GM19452 (cell line): Measurements from ENCODE around the gene STXBP5L.
"Not testable (repeated sequence)": the region's sequence is repeated elsewhere in the genome, so short reads cannot be mapped to it uniquely, and the experiment has no call there.

Experiments
- ATAC-seq: cut with Tn5 transposase; IDR thresholded peaks from one replicate; pipeline ENCODE4 v1.9.1; 2021; ENCODE audit not compliant: unreplicated experiment

STXBP5L gene

DNA sequence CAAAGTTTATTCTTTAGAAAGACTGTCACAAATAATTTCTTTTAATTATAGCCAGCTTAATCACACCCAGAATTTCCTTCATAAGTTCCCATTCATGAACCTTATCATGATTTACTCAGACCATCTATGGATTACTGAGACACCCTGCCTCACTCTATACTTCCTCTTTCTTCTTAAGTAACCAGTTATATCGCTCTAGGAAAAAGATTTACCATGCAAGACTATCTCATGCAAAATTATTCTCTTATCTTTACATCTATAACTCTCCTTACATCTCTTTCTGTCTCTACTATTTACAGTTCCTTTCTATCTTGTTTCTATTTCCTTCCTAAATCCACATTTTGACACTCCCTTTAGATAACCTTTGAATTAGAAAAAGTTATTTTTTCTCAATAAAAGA is 321.0 kb downstream of the STXBP5L start:
- ATAC-seq, result no peak

DNA sequence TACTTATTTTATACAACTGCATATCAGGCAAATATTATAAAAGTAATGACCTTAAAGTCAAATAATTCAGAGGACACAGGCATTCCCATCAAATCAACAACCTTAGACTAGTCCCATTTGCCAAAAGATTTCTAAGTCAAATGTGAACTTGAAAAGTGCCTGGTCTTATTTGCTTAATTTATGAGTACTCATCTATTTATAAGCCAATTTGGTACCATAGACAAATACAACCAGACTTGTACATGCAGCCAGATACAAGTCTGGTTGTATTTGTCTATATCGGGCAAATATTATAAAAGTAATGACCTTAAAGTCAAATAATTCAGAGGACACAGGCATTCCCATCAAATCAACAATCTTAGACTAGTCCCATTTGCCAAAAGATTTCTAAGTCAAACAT is 322.2 kb downstream of the STXBP5L start:
- ATAC-seq, result not testable (repeated sequence)

DNA sequence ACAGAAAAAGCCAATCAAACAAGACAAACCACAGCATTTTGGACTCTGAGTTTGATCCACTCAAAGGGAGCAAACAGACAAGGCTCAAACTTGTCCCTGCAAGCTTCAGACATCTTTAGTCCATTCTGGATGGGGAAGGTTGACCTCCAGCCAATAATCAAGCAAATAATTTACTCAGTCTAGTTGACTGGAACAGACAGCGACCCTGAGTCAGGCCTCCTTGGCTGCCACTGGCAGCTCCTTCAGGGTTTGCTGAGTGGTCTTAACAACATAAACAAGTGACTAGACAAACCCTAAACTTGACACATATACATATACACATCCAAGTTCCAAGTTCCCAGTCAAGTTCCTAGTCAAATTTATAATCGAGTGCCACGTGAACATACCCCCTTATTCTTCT is 323.9 kb downstream of the STXBP5L start:
- no peak for ATAC-seq

DNA sequence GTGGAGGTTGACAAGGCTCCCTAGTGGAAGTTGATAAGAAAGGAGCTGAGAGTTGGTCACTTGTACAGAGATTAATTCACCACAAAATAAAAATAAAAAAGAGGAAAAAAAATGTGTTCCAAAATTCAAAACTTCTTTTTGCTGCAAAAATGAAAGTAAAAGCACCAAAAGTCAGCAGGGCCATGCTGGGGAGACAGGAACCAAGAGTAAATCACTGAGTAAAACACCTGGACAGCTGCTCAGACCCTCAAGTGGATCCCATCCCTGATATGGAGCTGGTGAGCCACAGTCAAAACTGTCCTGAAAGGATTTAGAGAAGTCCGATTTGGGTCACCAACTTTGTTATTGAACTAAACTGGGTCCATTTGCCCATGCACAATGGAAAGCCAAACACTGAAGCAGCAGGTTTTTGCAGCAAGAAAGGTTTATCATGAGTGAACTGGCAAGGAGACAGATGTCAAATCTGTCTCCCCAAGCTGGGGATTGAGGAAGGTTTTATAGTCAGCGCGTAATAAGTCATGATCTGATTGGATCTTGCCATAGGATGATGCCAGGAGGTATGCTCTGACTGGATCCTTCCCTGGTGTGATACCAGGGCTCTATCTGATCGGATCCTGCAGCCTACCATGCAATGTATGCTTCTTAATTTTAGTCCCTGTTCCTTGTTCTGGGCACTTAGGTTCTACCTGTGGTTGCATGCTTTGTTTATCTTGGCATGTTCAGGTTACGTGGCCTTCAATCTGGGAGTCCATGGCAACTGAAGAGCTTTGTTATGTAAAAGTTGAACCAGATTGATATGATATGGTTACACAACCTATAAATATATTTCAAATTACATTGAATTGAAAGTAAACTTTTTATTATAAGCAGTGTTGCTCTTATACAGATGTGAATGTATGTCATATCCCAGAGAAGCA is 324.6 kb downstream of the STXBP5L start:
- no peak for ATAC-seq

DNA sequence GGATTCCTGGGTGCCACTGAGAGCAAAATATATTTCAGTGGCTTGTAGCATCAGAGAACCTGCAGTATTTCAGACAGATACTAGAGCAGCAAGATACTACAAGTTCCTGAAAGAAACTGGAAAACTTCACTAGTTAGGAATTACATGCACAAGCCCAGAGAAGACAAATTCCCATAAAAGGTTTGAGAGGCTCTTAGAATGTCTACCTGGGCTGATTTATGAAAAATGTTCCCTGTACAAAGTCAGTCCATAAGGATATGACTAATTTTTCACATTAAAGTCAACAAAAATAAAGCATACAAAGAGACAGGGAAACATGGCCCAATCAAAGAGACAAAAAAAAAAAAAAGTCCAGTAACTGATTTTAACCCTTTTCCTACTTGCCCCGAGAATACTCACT is 335.2 kb downstream of the STXBP5L start:
- no peak for ATAC-seq

DNA sequence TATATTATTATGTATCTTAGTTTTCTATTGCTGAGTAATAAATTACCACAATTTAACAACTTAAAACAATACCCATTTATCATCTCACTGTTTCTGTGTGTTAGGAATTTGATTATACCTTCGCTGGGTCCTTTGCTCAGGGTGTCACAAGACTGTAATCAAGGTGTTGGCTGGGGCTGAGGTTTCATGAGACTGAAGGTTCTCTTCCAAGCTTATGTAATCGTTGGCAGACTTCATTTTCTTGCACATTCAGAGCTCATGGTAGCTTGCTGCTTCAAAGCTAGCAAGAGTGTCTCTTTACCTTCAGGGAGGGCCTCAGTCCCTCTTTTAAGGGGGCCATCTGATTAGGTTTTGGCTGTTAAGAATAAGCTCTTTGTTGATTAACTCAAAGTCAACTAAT is 344.7 kb downstream of the STXBP5L start:
- ATAC-seq, result no peak

DNA sequence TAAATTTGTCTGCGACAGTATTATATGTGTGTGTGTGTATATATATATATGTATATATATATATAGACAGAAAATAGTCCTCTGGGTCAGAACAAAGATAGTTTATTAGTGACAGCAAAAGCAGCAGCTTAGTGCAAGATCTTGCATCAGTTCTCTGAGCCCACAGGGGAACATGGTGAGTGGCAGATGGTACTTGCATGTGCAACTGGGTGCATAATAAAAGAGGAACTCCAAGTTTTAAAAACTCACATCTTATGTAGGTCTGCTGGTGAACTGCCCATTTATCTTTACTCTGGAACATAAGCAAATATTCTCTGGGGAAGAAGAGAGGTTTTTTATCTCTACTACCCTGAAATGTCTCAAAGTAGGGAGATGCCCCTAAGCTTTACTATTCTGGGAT is 361.4 kb downstream of the STXBP5L start:
- no peak for ATAC-seq

DNA sequence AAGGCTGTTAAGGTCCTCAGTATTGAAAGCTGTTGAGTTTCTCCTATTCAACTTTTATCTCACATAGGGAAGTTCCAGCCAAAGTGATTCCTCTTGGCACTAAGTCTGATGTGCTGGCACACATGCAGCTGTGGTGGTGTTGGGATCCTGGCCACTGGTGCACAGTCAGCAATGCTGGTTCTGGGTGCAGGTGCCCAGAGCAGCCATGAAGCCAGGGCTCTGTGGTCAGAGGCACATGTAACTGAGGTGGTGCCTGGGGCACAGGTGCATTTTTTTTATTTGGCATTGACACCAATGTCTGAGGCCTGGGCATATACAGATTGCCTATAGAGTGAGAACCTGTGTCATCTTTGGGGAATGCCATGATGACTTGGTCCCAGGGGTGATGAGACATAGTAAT is 366.4 kb downstream of the STXBP5L start:
- ATAC-seq, result no peak

DNA sequence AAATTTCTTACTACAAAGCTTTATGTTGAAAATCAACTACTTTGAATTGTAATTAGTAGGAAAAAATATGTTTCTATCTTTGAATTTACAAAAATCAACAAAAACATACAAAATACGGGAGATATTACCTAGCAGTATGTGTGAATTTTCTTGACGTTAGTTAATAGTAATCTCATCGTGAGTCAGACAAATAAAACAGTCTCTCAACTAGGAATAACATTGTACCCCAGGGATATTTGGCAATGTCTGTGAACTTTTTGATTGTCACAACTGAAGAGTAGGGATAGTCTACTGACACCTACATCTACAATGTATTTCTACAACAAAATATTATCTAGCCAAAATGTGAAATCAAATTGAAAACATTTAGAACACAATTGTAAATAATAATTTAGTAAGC is 387.4 kb downstream of the STXBP5L start:
- ATAC-seq, result no peak

DNA sequence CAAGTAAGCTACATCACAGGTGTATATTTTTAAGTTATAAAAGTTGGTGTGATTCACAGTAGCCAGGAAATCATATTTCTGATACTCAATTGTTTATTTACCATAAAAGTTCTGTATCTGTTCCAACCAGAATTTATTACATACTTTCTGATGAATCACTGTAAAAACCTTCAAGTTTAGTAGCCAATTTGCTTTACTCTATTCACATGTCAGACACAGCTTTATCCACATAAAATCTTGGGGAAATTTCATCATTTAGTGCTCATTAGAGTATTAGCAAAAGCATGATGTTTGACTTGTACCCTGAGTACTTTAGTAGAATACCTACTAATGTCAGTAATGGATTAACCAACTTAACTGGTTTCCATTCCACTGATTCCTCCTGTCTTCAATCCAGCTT is 388.0 kb downstream of the STXBP5L start:
- ATAC-seq, result no peak

DNA sequence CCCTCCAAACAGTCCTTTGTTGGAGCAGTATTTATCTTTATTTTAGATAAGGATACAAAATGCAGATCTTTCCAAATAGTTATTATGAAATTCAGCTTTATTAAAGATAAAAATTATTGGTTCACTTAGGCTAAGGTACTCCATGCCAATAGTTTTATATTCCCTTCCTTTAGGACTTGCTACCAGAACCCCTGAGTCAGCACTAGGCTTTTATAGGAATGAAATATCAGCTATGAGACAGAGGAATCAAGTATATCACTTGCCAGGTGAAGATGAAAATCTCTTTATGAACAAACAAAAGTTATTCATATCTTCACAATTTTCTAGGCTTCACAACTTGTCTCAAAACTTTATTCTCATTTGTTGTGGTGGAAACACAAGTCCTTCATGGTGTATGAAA is 416.3 kb downstream of the STXBP5L start:
- no peak for ATAC-seq

DNA sequence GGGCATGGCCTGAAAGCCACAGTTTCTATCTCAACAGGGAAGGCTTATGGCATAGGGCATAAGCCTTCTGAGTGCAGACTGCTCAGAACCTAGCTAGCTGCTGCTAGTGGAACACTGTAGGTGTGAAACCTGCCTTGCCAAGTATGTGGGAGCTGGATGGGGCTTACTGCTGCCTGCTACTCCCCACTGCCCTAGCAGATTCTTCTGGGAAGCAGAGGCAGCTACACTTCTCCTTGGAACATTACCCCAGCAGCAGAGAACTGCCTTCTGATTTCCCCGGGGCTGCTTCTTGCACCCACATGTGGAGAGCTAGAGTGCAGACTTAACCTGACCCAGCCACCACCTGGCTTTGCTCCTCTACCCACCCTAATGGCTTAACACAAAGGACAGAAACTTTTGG is 422.1 kb downstream of the STXBP5L start:
- no peak for ATAC-seq

DNA sequence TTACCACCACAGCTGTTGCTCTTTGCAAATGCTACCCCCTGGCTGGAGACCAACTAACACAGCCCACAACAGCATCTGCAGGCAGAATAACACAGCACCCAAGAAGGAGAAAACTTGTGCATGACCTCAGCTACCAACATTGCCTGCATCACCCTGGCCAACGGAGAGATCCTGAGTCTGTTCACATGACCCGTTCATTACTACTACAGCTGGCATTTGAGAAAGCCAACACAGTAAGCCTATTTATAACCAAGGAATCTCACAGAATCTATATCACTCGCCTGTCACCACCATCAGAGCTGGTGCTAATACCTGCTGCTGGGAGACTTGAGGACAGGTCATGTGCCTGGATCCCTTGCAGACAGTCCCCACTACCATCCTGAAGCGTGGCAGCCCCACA is 422.6 kb downstream of the STXBP5L start:
- ATAC-seq, result no peak

DNA sequence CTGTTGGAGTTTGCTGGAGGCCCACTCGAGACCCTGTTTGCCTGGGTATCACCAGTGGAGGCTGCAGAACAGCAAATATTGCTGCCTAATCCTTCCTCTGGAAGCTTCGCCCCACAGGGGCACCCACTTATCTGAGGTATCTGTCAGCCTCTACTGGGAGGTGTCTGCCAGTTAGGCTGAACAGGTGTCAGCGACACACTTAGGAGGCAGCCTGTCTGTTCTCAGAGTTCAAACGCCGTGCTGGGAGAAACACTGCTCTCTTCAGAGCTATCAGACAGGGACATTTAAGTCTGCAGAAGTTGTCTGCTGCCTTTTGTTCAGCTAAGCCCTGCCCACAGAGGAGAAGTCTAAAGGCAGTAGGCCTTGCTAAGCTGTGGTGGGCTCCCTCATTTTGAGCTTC is 448.0 kb downstream of the STXBP5L start:
- not testable (repeated sequence) for ATAC-seq

DNA sequence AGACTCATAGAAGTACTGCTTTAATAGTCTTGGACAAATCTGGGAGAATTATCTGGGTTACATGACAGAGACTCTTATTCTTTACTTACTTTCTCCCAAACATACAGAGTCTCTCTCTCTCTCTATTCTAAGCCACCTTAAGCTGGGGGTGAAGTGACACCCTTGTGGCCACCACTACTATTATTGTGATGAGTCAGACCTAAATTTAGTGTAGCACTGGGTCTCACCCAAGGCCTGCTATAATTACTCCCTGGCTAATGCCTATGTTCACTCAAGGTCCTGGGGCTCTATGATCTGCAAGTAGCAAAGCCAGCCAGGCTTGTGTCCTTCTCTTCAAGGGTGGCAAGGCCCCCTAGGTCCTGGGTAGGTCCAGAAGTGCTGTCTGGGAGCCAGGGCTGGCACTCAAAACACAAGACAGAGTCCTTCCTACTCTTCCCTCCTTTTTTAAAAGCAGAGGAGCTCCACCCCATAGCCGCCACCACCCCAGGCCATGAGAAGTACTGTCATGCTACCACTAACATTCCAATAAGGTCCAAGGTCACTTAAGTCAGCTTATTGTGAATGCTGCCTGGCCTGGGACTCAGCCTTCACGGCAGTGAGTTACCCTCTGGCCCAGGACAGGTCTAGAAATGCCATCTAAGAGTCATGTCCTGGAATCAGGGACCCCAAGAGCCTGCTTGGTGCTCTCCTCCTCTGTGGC is 454.2 kb downstream of the STXBP5L start:
- ATAC-seq, result peak; percentile 89

DNA sequence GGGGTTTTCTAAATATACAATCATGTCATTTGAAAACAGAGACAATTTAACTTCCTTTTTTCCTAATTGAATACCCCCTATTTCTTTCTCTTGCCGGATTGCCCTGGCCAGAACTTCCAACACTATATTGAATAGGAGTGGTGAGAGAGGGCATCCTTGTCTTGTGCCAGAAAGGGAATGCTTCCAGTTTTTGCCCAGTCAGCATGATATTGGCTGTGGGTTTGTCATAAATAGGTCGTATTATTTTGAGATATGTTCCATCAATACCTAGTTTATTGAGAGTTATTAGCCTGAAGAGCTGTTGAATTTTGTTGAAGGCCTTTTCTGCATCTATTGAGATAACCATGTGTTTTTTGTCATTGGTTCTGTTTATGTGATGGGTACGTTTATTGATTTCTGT is 480.3 kb downstream of the STXBP5L start:
- not testable (repeated sequence) for ATAC-seq

DNA sequence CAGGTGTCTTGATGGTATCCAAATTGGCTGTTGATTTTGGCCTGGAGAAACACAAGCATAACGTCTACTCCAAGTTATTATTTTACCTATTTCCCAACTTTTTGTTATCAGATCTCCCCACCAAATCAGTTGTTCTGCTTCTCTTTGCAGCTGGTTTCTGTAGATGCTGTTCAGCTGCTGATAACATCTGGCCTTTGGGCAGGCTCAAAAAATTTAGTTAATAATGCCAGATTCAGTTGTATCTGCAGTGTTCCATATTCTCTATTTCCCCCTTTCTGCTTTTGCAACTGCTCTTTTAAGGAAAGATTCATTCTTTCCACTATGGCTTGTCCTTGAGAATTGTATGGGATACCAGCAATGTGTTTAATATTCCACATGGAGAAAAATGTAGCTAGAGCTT is 488.0 kb downstream of the STXBP5L start:
- not testable (repeated sequence) for ATAC-seq

DNA sequence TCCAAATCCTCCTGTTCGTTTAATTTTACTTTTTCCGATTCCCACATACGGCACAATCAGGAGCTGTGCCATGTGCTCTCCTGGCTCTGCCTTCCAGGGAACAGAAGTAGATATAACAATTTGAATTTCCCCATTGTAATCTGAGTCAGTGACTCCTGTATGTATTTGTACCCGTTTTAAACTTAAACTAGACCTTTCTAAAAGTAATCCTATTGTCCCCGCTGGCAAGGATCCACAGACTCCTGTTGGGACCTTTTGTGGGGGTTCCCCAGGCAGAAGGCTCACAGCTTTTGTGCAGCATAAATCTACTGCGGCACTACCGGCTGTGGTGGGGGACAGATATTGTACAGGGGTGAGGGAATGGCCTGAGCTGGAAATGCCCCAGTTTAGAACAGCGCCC is 490.0 kb downstream of the STXBP5L start:
- ATAC-seq, result not testable (repeated sequence)

DNA sequence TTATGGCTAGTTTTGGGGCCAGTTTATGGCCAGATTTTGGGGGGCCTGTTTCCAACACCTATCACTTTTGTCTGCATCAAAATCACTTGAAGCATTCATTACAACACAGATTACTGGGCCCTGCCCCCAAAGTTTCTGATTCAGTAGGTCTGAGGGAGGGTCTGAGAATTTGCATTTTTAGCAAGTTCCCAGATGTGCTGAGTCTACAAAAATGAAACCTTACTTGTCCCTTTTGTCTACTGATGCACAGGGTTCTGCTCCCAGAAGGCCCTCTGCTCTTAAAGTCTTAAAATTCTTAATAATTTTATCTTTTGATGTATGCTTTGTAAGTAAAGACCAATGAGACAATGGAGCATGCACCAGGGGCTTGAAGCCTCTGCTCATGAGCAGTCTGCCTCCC is 491.8 kb downstream of the STXBP5L start:
- no peak for ATAC-seq

DNA sequence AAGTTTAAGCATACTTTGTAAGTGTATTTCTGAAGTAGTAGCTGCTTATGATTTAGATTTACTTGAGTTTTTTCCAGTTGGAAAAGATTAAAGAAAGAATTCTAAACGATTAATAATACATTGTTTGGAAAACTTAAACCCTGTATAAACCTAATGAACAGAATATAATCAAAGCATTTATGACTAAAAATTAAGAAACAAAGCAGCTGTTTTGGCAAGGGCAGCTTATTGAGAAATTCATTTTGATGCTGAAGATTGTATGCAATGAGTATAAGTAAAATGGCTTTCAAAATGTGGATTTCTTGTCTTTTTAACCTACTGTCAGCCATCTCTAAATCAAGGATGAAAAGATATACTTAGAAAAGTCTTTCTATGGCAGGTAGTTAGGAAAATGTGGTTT is 497.6 kb downstream of the STXBP5L start:
- no peak for ATAC-seq

DNA sequence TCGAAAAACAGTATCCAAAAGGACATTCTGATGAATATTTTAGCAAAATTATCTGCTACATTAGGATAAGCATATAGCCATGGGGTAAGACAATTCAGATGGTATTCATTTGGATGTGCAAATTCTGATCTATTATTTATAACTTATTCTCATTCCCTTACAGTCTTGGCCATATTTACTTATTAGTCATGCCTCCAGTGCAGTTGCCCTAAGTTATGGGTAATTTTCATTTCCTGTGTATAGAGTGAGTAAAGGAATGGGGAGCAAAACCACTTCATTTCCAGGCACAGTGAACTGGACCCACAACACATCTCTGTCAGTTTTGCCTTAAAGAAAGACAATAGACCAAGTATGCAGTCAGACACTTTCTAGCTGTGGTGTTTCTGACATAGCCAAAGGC is 503.5 kb downstream of the STXBP5L start:
- ATAC-seq, result no peak

DNA sequence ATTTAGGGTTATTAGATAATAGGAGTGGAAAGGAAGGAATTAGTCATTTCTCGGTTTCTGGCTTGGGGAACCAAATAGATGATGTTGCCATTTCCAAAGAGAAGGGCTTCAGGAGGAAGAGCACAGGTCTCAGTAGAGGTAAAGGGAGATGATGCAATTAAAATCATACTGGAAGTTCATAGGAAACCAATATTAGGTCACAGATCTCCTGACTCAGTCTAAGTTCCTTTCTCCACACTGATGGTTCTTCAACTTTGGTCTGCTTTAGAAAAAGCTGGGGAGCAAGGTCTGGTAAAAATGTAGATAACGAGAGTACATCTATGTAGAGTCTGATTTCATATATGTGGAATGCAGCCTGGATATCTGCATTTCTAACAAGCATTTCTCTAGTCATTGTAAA is 506.9 kb downstream of the STXBP5L start:
- no peak for ATAC-seq
